Keratinocyte (primary cell): Measurements from ENCODE around the gene AP2A1. TPM values are rescaled to one million over a fixed set of nuclear protein-coding genes. Genes with fewer than 3 reads are reported as not detected.
"Not testable (repeated sequence)": the region's sequence is repeated elsewhere in the genome, so short reads cannot be mapped to it uniquely, and the experiment has no call there.

Experiments
- DNase-seq: peaks from one replicate; pipeline ENCODE4 v3.0.0-alpha.2; 2011; ENCODE audit warnings: low read depth, missing footprints, low spot score
- FAIRE-seq: peaks from 2 replicates; lab custom pipeline; 2011; peaks lifted over from hg19 to GRCh38; lab: Jason Lieb, UNC
- H2AFZ ChIP-seq: 2 replicates; pipeline ENCODE4 v1.6.0; 2012; ENCODE audit warnings: low read length, control low read depth, inconsistent platforms; ENCODE audit not compliant: control insufficient read depth
- H3K27ac ChIP-seq: 2 replicates; pipeline ENCODE4 v1.5.1; 2011; ENCODE audit warnings: low read length; ENCODE audit not compliant: control insufficient read depth, insufficient read depth
- H3K27me3 ChIP-seq: 3 replicates; pipeline ENCODE4 v1.6.0; 2011; ENCODE audit warnings: low read length; ENCODE audit not compliant: control insufficient read depth, insufficient read depth; ENCODE audit errors: extremely low read depth
- H3K36me3 ChIP-seq, 2 experiments: 2 replicates in 1 of 2; 3 replicates in 1 of 2; pipeline ENCODE4 v1.5.1; 2011; ENCODE audit warnings: low read length in 2 of 2, mild to moderate bottlenecking in 1 of 2; ENCODE audit not compliant: control insufficient read depth in 2 of 2, insufficient read depth in 2 of 2; ENCODE audit errors: extremely low read depth in 1 of 2
- H3K4me1 ChIP-seq: 3 replicates; pipeline ENCODE4 v1.5.1; 2011; ENCODE audit warnings: low read length; ENCODE audit not compliant: control insufficient read depth, insufficient read depth; ENCODE audit errors: extremely low read depth
- H3K4me2 ChIP-seq: 3 replicates; pipeline ENCODE4 v1.6.0; 2011; ENCODE audit warnings: low read depth, low read length; ENCODE audit not compliant: control insufficient read depth, insufficient read depth; ENCODE audit errors: extremely low read depth
- H3K4me3 ChIP-seq, 3 experiments: fragments of 200-600 bp in 1 of 3; sonication (generic) in 1 of 3; 2 replicates in 2 of 3; 3 replicates in 1 of 3; pipeline ENCODE4 v1.5.1; 2011 to 2016; ENCODE audit warnings: low read length in 3 of 3, mild to moderate bottlenecking in 3 of 3, control low read depth in 2 of 3, inconsistent platforms in 1 of 3, low read depth in 1 of 3, mixed read lengths in 1 of 3, mixed run types in 1 of 3, moderate library complexity in 1 of 3; ENCODE audit not compliant: control insufficient read depth in 2 of 3, insufficient read depth in 2 of 3; ENCODE audit errors: extremely low read depth in 1 of 3
- H3K79me2 ChIP-seq: 2 replicates; pipeline ENCODE4 v1.6.0; 2012; ENCODE audit warnings: low read length; ENCODE audit not compliant: control insufficient read depth, insufficient read depth
- H3K9ac ChIP-seq: 3 replicates; pipeline ENCODE4 v1.6.0; 2011; ENCODE audit warnings: low read length; ENCODE audit not compliant: control insufficient read depth, insufficient read depth; ENCODE audit errors: extremely low read depth
- H3K9me1 ChIP-seq: 3 replicates; pipeline ENCODE4 v1.6.0; 2011; ENCODE audit warnings: low read length; ENCODE audit not compliant: control insufficient read depth, insufficient read depth; ENCODE audit errors: extremely low read depth
- H3K9me3 ChIP-seq: 2 replicates; pipeline ENCODE4 v1.5.1; 2012; ENCODE audit warnings: low read depth, low read length; ENCODE audit not compliant: control insufficient read depth
- H4K20me1 ChIP-seq: 3 replicates; pipeline ENCODE4 v1.6.0; 2011; ENCODE audit warnings: low read length; ENCODE audit not compliant: control insufficient read depth, insufficient read depth; ENCODE audit errors: extremely low read depth
- CTCF ChIP-seq, 3 experiments: IDR thresholded peaks in 1 of 3; conservative IDR thresholded peaks in 1 of 3; optimal IDR thresholded peaks in 1 of 3; 2 replicates in 2 of 3; 3 replicates in 1 of 3; pipeline versions ENCODE3 to v1.5.1; 2011; ENCODE audit warnings: low read length in 3 of 3, mild to moderate bottlenecking in 3 of 3, moderate library complexity in 2 of 3, control low read depth in 1 of 3, inconsistent platforms in 1 of 3; ENCODE audit not compliant: insufficient read depth in 2 of 3; ENCODE audit errors: extremely low read depth in 1 of 3
- EZH2 ChIP-seq: IDR thresholded peaks from one replicate; pipeline ENCODE4 v1.6.1; 2012; ENCODE audit warnings: inconsistent platforms, mild to moderate bottlenecking, low read length, moderate library complexity
- dilution Hi-C: fragments of 300-500 bp; cut with MboI; formaldehyde crosslinking; loops from one replicate; pipeline ENCODE4 v1.7.0; 2020; ENCODE audit warnings: low sequenced_read_pairs; ENCODE audit not compliant: extremely low pct_ligation_motif_present
- polyA plus RNA-seq, 5 experiments: library from polyadenylated mRNA; depleted of rRNA in 3 of 5; stranded (reverse) in 3 of 5; stranded (forward) in 1 of 5; unstranded in 1 of 5; fragments of >200 nt; gene quantifications; 1 replicate in 1 of 5; 2 replicates in 3 of 5; 3 replicates in 1 of 5; pipeline versions ENCODE4 v1.2.1 to v1.2.3, GENCODE V29; 2011 to 2012; ENCODE audit warnings: missing spikeins in 2 of 5, low read depth in 1 of 5, low replicate concordance in 1 of 5

The AP2A1 gene
- polyA plus RNA-seq, 1 donor (not counting 4 experiments of a cell fraction or from before 2014, with no cell fraction given) = 36.7 TPM

- peaks cover 6 to 7% of the 10 kb centered on the region in 2 experiments for H3K36me3 ChIP-seq
- H3K9me3 ChIP-seq = no peaks in the 10 kb centered on the region
- DNase-seq (no peak), FAIRE-seq (no peak)
- H3K4me3 ChIP-seq = peak overlapping the region; percentile 84 to 99 (median 98)
- TF ChIP-seq EZH2 (no peak), CTCF (optimal IDR thresholded peaks at IDR 0.05 in 1 of 3, IDR thresholded peaks at IDR 0.05 in 1 of 3, conservative IDR thresholded peaks at IDR 0.05 in 1 of 3; ENCODE audit: extremely low read depth in 1 of 3, insufficient read depth in 2 of 3, low read length in 3 of 3) (no peak)
- H3K9ac ChIP-seq = peak overlapping the region; percentile 97
- no peaks in the 10 kb centered on the region for H4K20me1 ChIP-seq
- dilution Hi-C loops = no loop called here
- H3K4me2 ChIP-seq = peak overlapping the region; percentile 80
- peaks cover 32% of the 10 kb centered on the region for H3K79me2 ChIP-seq
- peak overlapping the region; percentile 99 for H3K27ac ChIP-seq
- H3K27me3 ChIP-seq = no peaks in the 10 kb centered on the region
- H3K4me1 ChIP-seq = peaks cover 16% of the 10 kb centered on the region
- no peaks in the 10 kb centered on the region for H3K9me1 ChIP-seq
- peak overlapping the region; percentile 98 for H2AFZ ChIP-seq
These were observed 52.0 kb downstream of the AP2A1 start for GRCh38 chr19:49818649-49819370.

GRCh38 chr19:49819452-49820115 lies 52.8 kb downstream of the AP2A1 start:
- H3K79me2 ChIP-seq = peaks cover 33% of the 10 kb centered on the region
- peak overlapping the region; percentile 97 for H3K9ac ChIP-seq
- H3K4me2 ChIP-seq = peak overlapping the region; percentile 80
- H3K27ac ChIP-seq, H3K9me1 ChIP-seq, dilution Hi-C loops, H4K20me1 ChIP-seq, H3K9me3 ChIP-seq, H2AFZ ChIP-seq, H3K36me3 ChIP-seq, DNase-seq, FAIRE-seq, H3K27me3 ChIP-seq: not testable (repeated sequence)
- H3K4me1 ChIP-seq = peaks cover 11% of the 10 kb centered on the region
- peak overlapping the region; percentile 84 to 99 (median 98) for H3K4me3 ChIP-seq
